Cerebellar cortex (tissue), 1 donor: ENCODE data around the gene GPR52.
A peak's percentile ranks its signal among the peaks of the same experiment; 100 is the strongest.
"Not testable (repeated sequence)": the region's sequence is repeated elsewhere in the genome, so short reads cannot be mapped to it uniquely, and the experiment has no call there.

ENCODE experiments used
- DNase-seq: peaks from one replicate; pipeline ENCODE4 v3.0.0-alpha.2; 2015; ENCODE audit warnings: low spot score

GPR52 gene, protein sequence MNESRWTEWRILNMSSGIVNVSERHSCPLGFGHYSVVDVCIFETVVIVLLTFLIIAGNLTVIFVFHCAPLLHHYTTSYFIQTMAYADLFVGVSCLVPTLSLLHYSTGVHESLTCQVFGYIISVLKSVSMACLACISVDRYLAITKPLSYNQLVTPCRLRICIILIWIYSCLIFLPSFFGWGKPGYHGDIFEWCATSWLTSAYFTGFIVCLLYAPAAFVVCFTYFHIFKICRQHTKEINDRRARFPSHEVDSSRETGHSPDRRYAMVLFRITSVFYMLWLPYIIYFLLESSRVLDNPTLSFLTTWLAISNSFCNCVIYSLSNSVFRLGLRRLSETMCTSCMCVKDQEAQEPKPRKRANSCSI

DNA sequence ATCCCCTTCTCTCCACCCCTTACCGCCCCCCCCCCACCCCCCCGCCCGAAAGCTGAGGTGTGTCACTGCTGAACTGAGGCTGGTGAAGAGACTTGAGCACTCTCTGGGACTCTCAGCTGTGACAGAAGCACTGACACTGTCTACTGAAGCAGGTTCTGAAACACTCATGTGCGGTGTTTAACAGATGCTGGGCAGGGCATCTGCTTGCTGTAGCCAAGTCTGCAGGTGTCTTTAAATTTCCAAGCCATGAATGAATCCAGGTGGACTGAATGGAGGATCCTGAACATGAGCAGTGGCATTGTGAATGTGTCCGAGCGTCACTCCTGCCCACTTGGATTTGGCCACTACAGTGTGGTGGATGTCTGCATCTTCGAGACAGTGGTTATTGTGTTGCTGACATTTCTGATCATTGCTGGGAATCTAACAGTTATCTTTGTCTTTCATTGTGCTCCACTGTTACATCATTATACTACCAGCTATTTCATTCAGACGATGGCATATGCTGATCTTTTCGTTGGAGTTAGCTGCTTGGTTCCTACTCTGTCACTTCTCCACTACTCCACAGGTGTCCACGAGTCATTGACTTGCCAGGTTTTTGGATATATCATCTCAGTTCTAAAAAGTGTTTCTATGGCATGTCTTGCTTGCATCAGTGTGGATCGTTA, at the start of gene GPR52:
GPR52 (plus strand) TSS at position 99 of the 665 bp plus-strand sequence; CDS start at position 247, 148 bp downstream.
- DNase-seq = peak; percentile 59

DNA sequence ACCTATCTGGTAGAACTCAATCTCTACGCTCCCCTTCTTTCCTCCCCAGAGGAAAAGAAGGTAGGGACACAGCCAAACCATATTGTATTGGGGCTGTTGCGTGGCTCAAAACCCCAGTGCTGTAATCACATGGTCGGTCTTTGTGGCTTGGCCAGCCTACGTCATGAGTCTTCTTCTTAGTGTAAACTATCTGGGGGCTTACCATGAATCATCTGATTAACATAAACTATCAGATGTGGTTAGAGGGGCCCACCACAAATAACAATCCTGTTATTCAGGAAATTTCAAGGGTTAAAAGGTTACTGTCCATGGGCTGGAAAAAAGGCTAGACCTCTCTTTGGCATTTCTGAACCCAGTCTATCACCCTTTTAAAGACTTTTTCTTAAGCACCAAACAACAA, 49.5 kb upstream of the GPR52 start:
- no peak for DNase-seq

DNA sequence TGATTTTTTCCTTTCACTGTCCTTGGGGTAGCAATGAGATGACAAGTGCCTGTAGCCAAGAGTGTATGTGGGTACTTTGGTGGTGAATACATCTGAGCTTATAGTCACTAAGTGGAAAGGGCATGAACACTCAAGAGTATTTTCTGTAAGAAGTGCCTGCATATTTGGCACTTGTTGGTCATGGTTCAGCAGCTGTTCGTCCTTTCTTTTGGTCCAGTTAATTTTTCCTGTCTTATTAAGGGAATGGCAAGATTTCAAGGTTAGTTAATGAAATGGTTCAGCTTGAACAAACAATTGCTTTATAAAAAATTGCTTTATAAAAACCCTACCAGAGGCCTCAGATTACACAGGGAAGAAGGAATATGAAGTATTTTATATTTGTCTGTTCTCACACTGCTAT, 48.6 kb upstream of the GPR52 start:
- DNase-seq = peak; percentile 36

DNA sequence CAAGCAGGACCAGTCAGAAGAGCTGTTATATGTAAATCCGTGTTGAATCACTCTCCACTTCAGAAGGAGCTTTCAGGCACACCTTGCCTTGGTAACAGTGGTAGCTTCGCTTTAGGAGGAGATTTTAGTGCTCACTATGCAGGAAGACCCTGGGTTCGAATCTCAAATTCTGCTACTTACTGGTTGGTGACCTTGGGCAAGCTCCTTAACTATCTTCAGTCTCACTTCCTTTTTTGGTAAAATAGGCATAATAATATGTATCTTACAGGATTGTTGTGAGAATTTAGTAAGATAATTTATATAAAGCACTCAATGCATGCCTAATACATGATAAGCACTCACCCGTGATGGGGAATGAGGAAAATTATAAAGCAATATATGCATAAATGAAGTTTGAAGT, 46.7 kb upstream of the GPR52 start:
- DNase-seq = no peak

DNA sequence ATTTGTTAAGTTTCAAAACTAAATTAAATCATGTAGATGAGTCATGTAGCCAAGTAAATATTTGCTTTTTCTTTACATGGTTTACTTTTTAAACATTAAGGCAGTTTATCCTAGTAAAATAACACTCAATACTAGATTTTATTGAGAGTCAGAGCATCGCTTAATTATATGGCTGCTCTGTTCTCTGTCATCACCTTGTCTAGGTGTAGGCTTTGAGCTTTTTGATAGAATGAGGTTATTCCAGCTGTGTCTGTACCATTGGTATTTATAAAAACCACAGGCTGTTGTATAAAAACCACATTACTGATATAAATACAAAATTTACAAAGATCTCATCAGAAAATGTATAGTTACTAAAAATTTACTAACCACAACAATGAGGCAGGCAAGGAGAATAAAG, 42.5 kb upstream of the GPR52 start:
- no peak for DNase-seq

DNA sequence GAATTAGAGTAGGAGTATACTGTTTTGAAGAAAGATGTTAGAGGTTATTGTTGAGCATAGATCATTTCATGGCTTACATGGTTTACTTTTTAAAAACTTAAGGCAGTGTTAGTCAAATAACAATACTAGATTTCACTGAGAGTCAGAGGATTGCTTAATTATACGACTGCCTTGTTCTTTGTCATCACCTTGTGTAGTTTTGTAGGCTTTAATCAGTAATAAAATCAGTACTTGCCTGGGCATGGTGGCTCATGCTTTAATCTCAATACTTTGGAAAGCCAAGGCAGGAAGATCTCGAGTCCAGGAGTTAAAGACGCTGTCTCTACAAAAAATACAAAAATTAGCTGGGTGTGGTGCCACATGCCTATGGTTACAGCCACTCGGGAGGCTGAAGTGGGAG, 41.3 kb upstream of the GPR52 start:
- DNase-seq = no peak

DNA sequence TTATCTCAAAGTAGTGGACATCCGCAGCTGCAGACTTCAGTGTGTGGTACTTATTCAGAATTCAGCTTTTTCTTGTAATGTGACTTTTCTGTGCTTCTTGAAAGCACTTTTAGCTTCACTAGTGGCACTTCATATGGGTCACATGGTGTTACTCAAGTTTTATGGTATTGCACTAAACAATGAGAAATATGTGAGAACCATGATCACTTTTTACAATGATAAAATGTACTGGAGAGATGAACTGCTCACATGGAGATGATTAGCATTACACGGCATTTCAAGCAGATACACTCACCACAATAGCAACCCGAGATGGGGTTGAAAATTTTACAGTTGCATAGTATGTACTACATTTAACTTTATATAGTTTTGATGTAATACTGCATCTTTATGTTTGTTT, 40.1 kb upstream of the GPR52 start:
- no peak for DNase-seq

DNA sequence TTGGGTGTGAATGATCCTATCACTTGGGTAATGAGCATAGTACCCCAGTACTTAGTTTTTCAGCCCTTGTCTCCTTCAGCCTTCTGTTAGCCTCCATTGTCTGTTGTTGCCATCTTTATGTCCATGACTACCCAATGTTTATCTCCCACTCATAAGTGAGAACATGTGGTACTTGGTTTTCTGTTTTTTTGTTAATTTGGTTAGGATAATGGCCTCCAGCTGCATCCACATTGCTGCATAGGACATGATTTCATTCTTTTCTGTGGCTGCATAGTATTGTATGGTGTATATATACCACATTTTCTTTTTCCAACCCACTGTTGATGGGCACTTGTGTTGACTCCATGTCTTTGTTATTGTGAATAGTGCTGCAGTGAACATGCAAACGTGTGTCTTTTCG, 39.6 kb upstream of the GPR52 start:
- no peak for DNase-seq

DNA sequence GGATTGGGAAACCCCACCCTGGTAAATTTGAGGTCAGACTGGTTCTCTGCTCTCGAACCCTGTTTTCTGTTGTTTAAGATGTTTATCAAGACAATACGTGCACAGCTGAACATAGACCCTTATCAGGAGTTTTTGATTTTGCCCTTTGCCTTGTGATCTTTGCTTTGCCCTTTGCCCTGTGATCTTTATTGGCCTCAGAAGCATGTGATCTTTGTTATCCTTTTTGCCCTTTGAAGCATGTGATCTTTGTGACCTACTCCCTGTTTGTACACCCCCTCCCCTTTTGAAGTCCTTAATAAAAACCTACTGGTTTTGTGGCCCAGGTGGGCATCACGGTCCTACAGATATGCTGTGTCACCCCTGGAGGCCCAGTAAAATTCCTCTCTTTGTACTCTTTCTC, 38.0 kb upstream of the GPR52 start:
- not testable (repeated sequence) for DNase-seq

DNA sequence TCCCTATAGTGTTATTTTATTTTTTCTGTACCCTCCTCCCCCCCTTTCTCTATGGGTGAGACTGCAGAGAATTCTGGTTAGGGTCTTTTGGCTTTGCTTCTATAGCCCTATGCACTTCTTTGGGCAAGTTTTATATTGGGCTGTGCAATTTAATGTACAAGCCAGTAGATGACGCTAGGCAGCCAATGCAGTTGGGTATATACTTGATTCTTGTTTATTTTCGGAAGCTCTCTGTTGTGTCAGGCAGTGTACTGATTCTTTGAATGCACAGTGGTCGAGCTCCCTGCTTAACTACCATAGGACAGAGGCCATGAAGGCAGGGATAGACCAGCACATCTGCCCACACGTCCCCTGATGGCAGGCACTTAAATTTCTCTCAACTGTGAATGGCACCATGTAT, 34.1 kb upstream of the GPR52 start:
- no peak for DNase-seq

DNA sequence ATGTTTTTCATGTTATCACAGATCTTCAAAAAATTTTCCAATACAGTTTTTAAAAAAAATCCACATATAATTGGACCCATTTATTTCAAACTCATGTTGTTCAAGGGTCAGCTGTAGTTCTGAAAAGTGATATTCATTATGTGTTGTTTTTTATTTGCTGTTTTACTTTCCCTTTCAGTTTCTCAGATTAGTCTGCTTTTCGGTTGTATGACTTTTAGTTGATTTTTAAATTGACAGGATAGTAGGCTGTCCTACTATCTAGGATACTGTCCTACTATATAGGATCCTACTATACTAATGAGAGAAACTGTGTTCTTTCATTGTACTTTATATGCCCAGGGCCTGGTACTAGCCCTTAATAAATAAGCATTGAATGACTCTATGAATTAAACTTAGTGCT, 33.6 kb upstream of the GPR52 start:
- no peak for DNase-seq

DNA sequence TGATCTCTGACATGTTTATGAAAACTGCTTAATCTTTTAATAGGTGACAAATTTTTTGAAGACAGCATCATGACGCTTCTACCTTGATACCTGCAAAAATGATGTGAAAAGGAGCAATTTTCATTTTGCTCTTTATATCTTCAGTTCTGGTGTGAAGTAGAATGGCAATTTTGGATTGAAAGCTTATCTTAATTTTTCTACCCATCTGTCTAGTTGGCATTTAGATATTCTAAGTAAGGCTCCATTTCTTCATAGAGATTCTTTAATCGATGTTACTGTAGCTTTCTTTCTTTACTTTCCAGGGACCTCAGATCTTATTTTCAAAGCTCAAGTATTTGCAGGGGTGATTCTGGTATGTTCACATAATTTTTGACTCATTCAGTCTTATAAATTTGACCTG, 32.3 kb upstream of the GPR52 start:
- peak; percentile 34 for DNase-seq

DNA sequence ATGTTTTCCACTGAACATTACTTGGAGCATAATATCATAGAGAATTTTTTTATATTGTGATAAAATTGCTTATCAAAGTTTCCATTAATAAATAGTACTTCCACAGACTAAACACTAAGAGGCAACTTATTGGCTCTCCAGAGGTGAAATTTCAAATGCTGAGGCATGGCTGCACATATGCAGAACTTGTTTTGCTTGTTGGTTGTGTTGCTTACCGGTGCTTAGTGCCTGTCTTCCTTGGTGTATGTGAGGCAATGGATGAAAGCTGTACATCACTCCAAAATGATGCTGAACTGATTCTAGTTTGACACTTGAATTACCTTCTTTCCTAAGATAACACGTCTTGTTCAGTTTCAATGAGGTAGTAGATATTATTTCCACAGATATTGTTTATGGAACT, 29.8 kb upstream of the GPR52 start:
- no peak for DNase-seq

DNA sequence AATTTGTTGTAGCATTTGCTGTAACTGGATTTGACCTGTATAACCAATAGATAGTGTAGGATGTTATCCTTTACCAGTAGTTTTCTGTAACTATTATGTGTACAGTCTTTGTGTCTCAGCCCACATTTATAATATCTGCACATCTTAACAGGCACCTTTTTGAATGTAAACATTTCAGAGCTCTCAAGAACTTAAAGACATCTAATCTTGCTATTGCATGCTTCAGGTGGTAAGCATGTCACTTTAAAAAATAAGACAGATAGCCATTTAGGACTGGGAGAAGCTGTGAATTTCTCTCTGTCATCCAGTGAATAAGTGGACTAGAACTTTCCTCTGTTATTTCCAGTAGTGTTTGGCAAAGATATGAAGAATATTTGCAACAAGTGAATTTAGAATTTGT, 22.6 kb upstream of the GPR52 start:
- DNase-seq = no peak

DNA sequence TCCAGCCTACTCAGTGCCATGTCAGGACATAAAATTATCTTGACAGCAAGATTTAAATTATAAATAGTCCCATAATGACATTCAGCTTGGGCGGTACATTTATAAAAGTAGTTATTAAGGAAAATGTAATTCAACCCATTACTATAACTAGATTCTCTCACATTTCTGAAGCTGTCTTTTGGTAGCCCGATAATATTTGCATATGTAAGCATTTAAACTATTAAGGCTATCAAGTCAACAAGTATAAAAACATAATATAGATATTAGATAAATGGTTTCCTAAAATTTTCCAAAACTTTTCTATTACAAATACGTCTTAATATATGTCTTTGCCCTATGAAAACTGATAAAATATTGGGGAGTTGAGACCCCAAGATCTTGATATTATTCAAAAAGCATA, 21.6 kb upstream of the GPR52 start:
- DNase-seq = no peak

DNA sequence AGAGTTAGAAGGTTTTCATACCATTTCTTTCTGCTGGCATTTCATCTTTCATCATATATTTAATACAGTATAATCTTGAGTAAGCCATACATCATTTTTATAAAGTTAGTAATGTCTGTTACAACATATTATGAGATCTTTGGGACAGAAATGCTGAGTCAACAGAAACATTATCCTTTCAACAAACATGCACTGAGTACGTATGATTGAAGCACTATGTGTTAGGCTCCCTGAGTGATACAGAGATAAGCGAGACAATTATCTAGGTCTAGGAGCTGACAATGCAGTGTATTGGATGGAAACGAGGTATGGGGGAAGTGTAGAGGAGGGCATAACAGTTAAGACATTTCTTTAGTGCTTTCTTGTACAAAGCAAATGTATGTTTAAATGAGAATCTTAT, 19.7 kb upstream of the GPR52 start:
- no peak for DNase-seq

DNA sequence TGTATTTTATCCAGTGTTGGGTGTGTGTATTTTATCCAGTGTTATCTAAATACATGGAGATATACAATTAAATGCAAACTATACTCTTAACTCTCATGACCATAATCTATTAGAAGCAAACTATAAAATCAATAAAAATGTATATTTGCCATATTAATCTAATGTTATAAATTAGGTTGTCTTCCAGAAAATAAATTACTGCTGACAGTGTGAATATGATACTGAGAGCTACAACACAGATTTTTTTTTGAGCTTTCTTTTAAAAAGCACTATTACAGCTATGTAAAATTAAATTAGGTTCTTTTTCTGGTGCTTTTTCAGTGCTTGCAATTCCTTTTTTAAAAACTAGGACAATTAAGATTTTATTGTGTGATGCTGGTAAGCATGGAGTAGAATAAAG, 19.0 kb upstream of the GPR52 start:
- no peak for DNase-seq

DNA sequence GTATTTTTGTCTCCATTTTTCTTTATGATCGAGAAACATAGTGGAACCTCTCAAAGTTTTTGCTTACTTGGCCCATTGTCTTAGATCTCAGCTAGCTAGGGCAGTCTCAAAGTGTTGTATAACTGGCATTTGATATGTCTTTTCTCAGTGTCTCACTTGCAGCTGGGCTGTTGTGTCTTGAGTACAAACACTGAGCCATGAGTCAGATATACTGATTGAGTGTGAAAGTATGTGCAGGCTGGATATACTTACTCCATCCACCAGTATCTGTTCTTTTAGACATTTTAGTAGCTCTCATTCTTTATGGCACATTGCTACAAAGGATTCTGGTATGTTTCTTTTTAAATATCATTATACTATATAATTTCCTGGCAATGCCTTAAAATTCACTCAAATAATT, 14.3 kb upstream of the GPR52 start:
- no peak for DNase-seq

DNA sequence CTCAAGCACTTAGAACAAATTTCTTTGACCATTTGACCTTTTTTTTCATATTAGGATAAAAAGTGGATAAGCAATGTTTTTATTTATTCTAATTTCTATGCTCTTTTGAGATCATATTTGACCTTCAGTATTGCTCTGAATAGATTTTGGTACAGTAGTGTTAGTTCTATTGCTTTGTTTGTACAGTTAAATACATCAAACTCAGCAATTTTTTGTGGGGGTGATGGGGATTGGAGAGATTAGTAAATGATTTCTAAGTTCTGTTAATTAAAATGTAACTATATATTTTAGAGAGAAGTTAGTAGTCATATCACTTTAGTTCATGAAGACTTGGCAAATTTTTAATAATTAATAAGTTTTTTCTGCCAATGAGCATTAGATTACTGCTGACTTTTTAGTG, 2.4 kb upstream of the GPR52 start:
- no peak for DNase-seq

DNA sequence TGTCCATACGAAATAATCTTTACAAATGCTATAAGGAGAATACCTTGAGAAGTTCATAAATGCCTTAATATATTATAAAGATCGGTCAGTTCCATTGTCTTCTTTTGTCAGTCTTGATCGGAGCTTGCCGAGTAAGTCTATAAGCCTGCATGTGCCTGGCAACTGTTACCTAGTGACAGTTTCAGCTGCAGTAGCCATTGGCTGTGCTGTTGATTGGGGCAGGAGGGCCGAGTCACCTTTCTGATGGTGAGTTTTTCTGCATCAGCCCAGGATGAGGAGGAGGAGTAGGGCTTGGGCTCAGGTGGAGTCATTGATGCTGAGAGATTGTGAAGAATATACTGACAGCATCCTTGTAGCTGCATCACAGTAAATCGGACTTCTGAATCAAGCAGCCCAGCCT, 1.9 kb upstream of the GPR52 start:
- DNase-seq = peak; percentile 71

DNA sequence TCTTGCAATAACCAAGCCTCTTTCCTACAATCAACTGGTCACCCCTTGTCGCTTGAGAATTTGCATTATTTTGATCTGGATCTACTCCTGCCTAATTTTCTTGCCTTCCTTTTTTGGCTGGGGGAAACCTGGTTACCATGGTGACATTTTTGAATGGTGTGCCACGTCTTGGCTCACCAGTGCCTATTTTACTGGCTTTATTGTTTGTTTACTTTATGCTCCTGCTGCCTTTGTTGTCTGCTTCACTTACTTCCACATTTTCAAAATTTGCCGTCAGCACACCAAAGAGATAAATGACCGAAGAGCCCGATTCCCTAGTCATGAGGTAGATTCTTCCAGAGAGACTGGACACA, 743 bp downstream of the GPR52 start:
- peak; percentile 54 for DNase-seq

DNA sequence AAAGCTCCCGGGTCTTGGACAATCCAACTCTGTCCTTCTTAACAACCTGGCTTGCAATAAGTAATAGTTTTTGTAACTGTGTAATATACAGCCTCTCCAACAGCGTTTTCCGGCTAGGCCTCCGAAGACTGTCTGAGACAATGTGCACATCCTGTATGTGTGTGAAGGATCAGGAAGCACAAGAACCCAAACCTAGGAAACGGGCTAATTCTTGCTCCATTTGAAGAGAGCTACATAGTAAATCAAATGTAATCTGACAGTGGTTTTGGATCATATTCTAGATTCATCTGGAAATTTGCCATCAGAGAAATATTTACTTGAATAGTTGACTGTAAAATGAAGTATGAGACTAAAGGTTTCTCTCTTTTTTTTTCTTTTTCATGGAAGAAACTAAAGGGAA, 1.2 kb downstream of the GPR52 start:
- peak; percentile 48 for DNase-seq

DNA sequence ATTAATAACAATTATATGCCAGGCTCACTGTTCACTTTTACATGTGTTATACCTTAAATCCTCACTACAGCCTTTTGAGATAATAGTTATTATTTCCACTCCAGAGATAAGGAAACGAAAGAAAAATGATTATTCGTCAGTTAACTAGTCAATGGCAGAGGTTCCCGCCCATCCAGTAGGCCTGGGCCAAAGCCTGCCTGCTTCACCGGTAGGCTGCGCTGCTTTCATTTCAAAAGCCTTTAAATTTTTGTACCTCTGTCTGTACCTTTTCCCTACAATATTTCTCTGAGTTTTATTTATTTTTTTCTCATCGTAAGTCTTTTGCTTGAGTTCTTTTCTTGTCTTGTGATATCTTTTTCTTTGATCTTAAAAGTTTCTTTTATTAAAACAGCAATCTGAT, 3.6 kb downstream of the GPR52 start:
- no peak for DNase-seq

DNA sequence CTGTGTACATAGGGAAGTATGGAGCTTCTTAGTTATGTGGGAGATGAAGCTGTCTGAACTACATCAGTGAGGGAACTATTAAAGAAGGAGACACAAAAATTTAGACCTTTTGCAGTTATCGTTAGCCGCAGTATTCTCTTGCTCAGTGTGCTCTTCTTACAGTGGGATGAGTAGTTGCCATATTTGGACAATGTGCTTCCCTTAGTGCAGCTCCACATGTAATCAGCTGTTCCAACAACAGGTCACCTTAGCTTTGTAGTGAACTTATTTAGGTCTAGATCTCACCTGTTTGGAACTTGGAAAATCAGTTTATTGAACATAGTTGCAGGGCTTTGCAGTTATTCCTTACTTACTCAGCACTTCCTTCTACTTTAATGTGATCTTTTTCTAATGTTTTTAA, 18.1 kb downstream of the GPR52 start:
- no peak for DNase-seq
